ENCODE measurements around the gene CSNK2A1. TPM values are rescaled to one million over a fixed set of nuclear protein-coding genes. Genes with fewer than 3 reads are reported as not detected.

The CSNK2A1 gene
- total and polyA plus RNA-seq, 2 of the 8 experiments (the other 6 are each of a cell fraction or from before 2014, with no cell fraction given), result 117 to 260 TPM

GRCh38 chr20:462199-462991, 81.2 kb downstream of the CSNK2A1 start, which contains the start of gene TBC1D20:
TBC1D20 (minus strand) TSS chr20:462533; CDS start chr20:462405, 128 bp downstream.
- no peak within 1 kb of the TSS for H4K5ac ChIP-seq (ENCODE audit: insufficient read length, low read depth, low read length)
- peak within 1 kb of the TSS; percentile 41; the same call in 1 of the 2 replicates for H3K27ac ChIP-seq (ENCODE audit: low read depth, low read length)
- no peak within 1 kb of the TSS for H3K23ac ChIP-seq (ENCODE audit: insufficient read length)
- peak within 1 kb of the TSS; percentile 62 for H2AFZ ChIP-seq (ENCODE audit: low read length)
- peak within 1 kb of the TSS; percentile 25 for H4K8ac ChIP-seq (ENCODE audit: extremely low read depth, insufficient read depth, low read length)
- no peak within 1 kb of the TSS for H2BK120ac ChIP-seq (replicated peaks; ENCODE audit: low read depth, low read length)
- FAIRE-seq (peak; percentile 75), DNase-seq (ENCODE audit: low read depth in 1 of 2, low spot score in 2 of 2) (peak; percentile 49 to 86)
- peak within 1 kb of the TSS; percentile 19 for H3K4ac ChIP-seq (replicated peaks; ENCODE audit: insufficient read length, low read depth, low read length)
- peaks cover 4 to 42% of the 10 kb centered on the region in 2 experiments for H3K79me2 ChIP-seq (ENCODE audit: control insufficient read depth in 1 of 2, insufficient read depth in 2 of 2, low read length in 2 of 2)
- WGBS, 2 experiments (ENCODE audit: extremely low coverage in 1 of 2, insufficient coverage in 1 of 2, insufficient read length in 1 of 2, insufficient replicate concordance in 2 of 2, low coverage in 1 of 2, low lambda C conversion rate in 2 of 2, missing lambda C conversion rate in 1 of 2), result 5% methylated on average over 27 of the region's 80 CpGs; no CpG with 5 or more reads in 1 of the 2 experiments
- peaks cover 6% of the 10 kb centered on the region; the same call in 1 of the 2 replicates for H3K23me2 ChIP-seq (ENCODE audit: low read depth, low read length)
- no peak within 1 kb of the TSS for H3K14ac ChIP-seq (ENCODE audit: insufficient read length)
- peak within 1 kb of the TSS; percentile 56 to 76 (median 66); a peak in 6 of 7 replicates for H3K9ac ChIP-seq (replicated peaks in 1 of 4; ENCODE audit: extremely low read depth in 1 of 4, low read depth in 3 of 4, low read length in 3 of 4)
- H3K9me3 ChIP-seq (ENCODE audit: insufficient read depth in 2 of 2, low read depth in 1 of 2, low read length in 1 of 2), result peaks cover 3 to 6% of the 10 kb centered on the region in 2 experiments; a peak in 3 of 4 replicates
- peaks cover 0 to 4% (median 1%) of the 10 kb centered on the region in 4 experiments; a peak in 3 of 7 replicates for H3K4me1 ChIP-seq (replicated peaks in 1 of 4; ENCODE audit: control insufficient read depth in 3 of 4, insufficient read depth in 4 of 4, low read length in 3 of 4)
- ChIA-PET POLR2A (ENCODE audit: partially characterized antibody) (interaction anchor here (0.7 to 5.1 kb wide), 15 partner anchors 10 to 205 kb away, joined by 3 to 26 read pairs (median 4); no protein-coding TSS in a partner anchor), CTCF (ENCODE audit: partially characterized antibody) (interaction anchor here (0.9 kb wide), 1 partner anchor 14 kb away, joined by 3 read pairs; no protein-coding TSS in a partner anchor)
- H3K36me3 ChIP-seq (ENCODE audit: control insufficient read depth in 2 of 4, insufficient read depth in 4 of 4, low read length in 3 of 4), result no peaks in the 10 kb centered on the region
- peak within 1 kb of the TSS; percentile 35 for H4K91ac ChIP-seq (replicated peaks; ENCODE audit: insufficient read length, low read length)
- no peak within 1 kb of the TSS for H2BK20ac ChIP-seq (ENCODE audit: low read length)
- H3K27me3 ChIP-seq (replicated peaks in 1 of 4; ENCODE audit: control insufficient read depth in 3 of 4, extremely low read depth in 1 of 4, insufficient read depth in 3 of 4, low read length in 3 of 4), result peaks cover 0 to 9% (median 7%) of the 10 kb centered on the region in 4 experiments; a peak in 3 of 7 replicates
- H4K20me1 ChIP-seq (replicated peaks in 1 of 2; ENCODE audit: control insufficient read depth in 1 of 2, insufficient read depth in 2 of 2, low read length in 2 of 2), result peaks cover 2 to 14% of the 10 kb centered on the region in 2 experiments
- peak within 1 kb of the TSS; percentile 59 for H3K56ac ChIP-seq (replicated peaks; ENCODE audit: insufficient read length, low read depth, low read length)
- H2AK5ac ChIP-seq (ENCODE audit: low read depth, low read length), result no peak within 1 kb of the TSS
- peak within 1 kb of the TSS; percentile 70 to 86 (median 82) for H3K4me3 ChIP-seq (ENCODE audit: extremely low read depth in 1 of 4, insufficient read depth in 2 of 4, low read depth in 3 of 4, low read length in 4 of 4)
- 0 out of 2 replicates have a peak within 1 kb of the TSS, but pooled peaks have one; percentile 48 for H2BK15ac ChIP-seq (ENCODE audit: low read length)
- H3K18ac ChIP-seq (ENCODE audit: extremely low read depth, low read length), result no peak within 1 kb of the TSS; the same call in none of the 2 replicates
- H3K79me1 ChIP-seq (ENCODE audit: low read depth, low read length), result peaks cover 5% of the 10 kb centered on the region; the same call in 1 of the 2 replicates
- H2BK12ac ChIP-seq (ENCODE audit: low read depth, low read length), result no peak within 1 kb of the TSS
- H2BK5ac ChIP-seq (ENCODE audit: low read depth, low read length), result peak within 1 kb of the TSS; percentile 3; the same call in 1 of the 2 replicates
- peak within 1 kb of the TSS; percentile 70 to 82 for H3K4me2 ChIP-seq (ENCODE audit: insufficient read depth in 1 of 2, low read depth in 2 of 2, low read length in 2 of 2)
- TF ChIP-seq ATF2 (IDR thresholded peaks at IDR 0.05; ENCODE audit: low read length) (no peak), POLR2AphosphoS5 (IDR thresholded peaks at IDR 0.05; ENCODE audit: low read depth, low read length) (0 out of 2 replicates have a peak, but pooled peaks have one; percentile 50), PHF8 (conservative IDR thresholded peaks at IDR 0.05; ENCODE audit: low read depth, low read length) (peak; percentile 89), NANOG (IDR thresholded peaks at IDR 0.05; ENCODE audit: insufficient read depth, low read depth, low read length, poor library complexity, severe bottlenecking) (no peak), RAD21 (IDR thresholded peaks at IDR 0.05 in 1 of 2, conservative IDR thresholded peaks at IDR 0.05 in 1 of 2; ENCODE audit: low read depth in 2 of 2, low read length in 2 of 2) (no peak), USF2 (IDR thresholded peaks at IDR 0.05; ENCODE audit: low read length) (peak; percentile 89)

All from H1 (cell line).